H7 (cell line): ENCODE measurements around the gene TRIM65. TPM values are rescaled to one million over a fixed set of nuclear protein-coding genes. Genes with fewer than 3 reads are reported as not detected.
"Not testable (repeated sequence)": the region's sequence is repeated elsewhere in the genome, so short reads cannot be mapped to it uniquely, and the experiment has no call there.

Source experiments
- DNase-seq: peaks from one replicate; pipeline ENCODE4 v3.0.0; 2012
- H3K27me3 ChIP-seq: 2 replicates; pipeline ENCODE4 v1.6.0; 2011; ENCODE audit warnings: mild to moderate bottlenecking, low read length; ENCODE audit not compliant: control insufficient read depth, insufficient read depth
- H3K36me3 ChIP-seq: replicated peaks from 2 replicates; pipeline ENCODE4 v1.5.1; 2011; ENCODE audit warnings: low read length; ENCODE audit not compliant: control insufficient read depth, insufficient read depth
- H3K4me3 ChIP-seq: 2 replicates; pipeline ENCODE4 v1.5.1; 2011; ENCODE audit warnings: low read depth, mild to moderate bottlenecking, control low read depth, low read length, moderate library complexity; ENCODE audit not compliant: insufficient read depth
- total RNA-seq: library from RNA; depleted of rRNA; stranded (reverse); fragments of >200 nt; shearing (Covaris generic); gene quantifications from 2 replicates; pipeline ENCODE4 v1.2.3, GENCODE V29; 2014

Gene TRIM65
- total RNA-seq, 1 experiment from 2014 or later: 66.4 TPM

GRCh38 chr17:75877752-75878173, 19.0 kb downstream of the TRIM65 start:
- peak; percentile 92 for DNase-seq

GRCh38 chr17:75876938-75877751, 19.6 kb downstream of the TRIM65 start:
- Histone ChIP-seq H3K27me3 (peaks cover 23% of the 10 kb centered on the region), H3K4me3 (peak overlapping the region; percentile 65), H3K36me3 (no peaks in the 10 kb centered on the region)
- DNase-seq: peak; percentile 84

More at GRCh38 chr17:75877752-75878173, 19.0 kb downstream of the TRIM65 start:
- Histone ChIP-seq H3K4me3 (peak overlapping the region; percentile 65), H3K27me3 (peaks cover 23% of the 10 kb centered on the region), H3K36me3 (no peaks in the 10 kb centered on the region)

- no peaks in the 10 kb centered on the region for H3K36me3 ChIP-seq
- H3K27me3 ChIP-seq: peaks cover 23% of the 10 kb centered on the region
- DNase-seq: peak; percentile 92
- H3K4me3 ChIP-seq: no peak overlapping the region; the same call in none of the 2 replicates
These were observed 20.4 kb downstream of the TRIM65 start for GRCh38 chr17:75876190-75876937.

GRCh38 chr17:75875940-75876189, 20.9 kb downstream of the TRIM65 start:
- Histone ChIP-seq H3K4me3 (no peak overlapping the region), H3K27me3 (peaks cover 23% of the 10 kb centered on the region), H3K36me3 (no peaks in the 10 kb centered on the region)
- no peak for DNase-seq

- H3K4me3 ChIP-seq: no peak overlapping the region
- no peaks in the 10 kb centered on the region for H3K36me3 ChIP-seq
- peaks cover 23% of the 10 kb centered on the region for H3K27me3 ChIP-seq
- peak; percentile 44 for DNase-seq
These were observed 21.4 kb downstream of the TRIM65 start for GRCh38 chr17:75875182-75875939.

GRCh38 chr17:75874323-75875181, 22.2 kb downstream of the TRIM65 start:
- no peaks in the 10 kb centered on the region for H3K36me3 ChIP-seq
- DNase-seq: peak; percentile 50
- peaks cover 23% of the 10 kb centered on the region for H3K27me3 ChIP-seq
- no peak overlapping the region for H3K4me3 ChIP-seq

- H3K27me3 ChIP-seq: peaks cover 21% of the 10 kb centered on the region
- no peaks in the 10 kb centered on the region for H3K36me3 ChIP-seq
- no peak overlapping the region for H3K4me3 ChIP-seq
- DNase-seq: peak; percentile 38
These were observed 23.0 kb downstream of the TRIM65 start for GRCh38 chr17:75873587-75874322.

GRCh38 chr17:75872434-75873351, 24.1 kb downstream of the TRIM65 start:
- no peak overlapping the region for H3K4me3 ChIP-seq
- DNase-seq: peak; percentile 75
- peaks cover 11% of the 10 kb centered on the region for H3K27me3 ChIP-seq
- H3K36me3 ChIP-seq: no peaks in the 10 kb centered on the region

GRCh38 chr17:75870228-75870627, 26.5 kb downstream of the TRIM65 start:
- not testable (repeated sequence) for H3K27me3 ChIP-seq, H3K4me3 ChIP-seq, DNase-seq, H3K36me3 ChIP-seq

- H3K4me3 ChIP-seq: no peak overlapping the region
These were observed 27.2 kb downstream of the TRIM65 start for GRCh38 chr17:75869282-75870141.

GRCh38 chr17:75868730-75869281, 27.9 kb downstream of the TRIM65 start:
- H3K4me3 ChIP-seq, H3K27me3 ChIP-seq, H3K36me3 ChIP-seq, DNase-seq: not testable (repeated sequence)

More at GRCh38 chr17:75869282-75870141, 27.2 kb downstream of the TRIM65 start:
- Histone ChIP-seq H3K27me3 (no peaks in the 10 kb centered on the region), H3K36me3 (no peaks in the 10 kb centered on the region)
- peak; percentile 61 for DNase-seq
